Measurements from ENCODE around the gene MC5R. TPM values are rescaled to one million over a fixed set of nuclear protein-coding genes. Genes with fewer than 3 reads are reported as not detected.

MC5R gene
- total and polyA plus RNA-seq, 2 experiments from 2014 or later: 0.11 TPM; not detected in 1

DNA sequence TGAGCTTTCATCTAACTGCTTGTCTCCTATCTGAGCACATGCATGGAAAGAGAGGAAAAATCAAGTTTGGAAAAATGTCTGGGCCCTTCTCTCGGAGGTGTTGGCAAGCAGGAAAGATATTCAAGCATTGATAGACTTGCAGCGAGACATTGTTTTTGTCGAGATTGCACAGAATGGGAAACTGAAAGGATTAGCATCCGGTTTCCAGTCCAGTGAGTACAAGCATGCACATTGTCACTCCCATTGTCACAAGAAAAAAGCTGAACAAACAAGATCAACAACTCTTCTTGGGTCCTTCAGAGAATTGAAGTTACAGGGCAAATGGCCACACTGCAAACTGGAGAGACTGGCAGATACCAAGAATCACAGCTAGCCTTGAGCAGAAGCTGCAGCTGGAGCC, 19.6 kb upstream of the MC5R start:
- ATAC-seq (no peak), DNase-seq (ENCODE audit: low spot score) (no peak)
- Histone ChIP-seq H3F3A (replicated peaks; ENCODE audit: low read depth) (peaks cover 8% of the 10 kb centered on the region), H4K20me1 (replicated peaks; ENCODE audit: insufficient read depth) (no peaks in the 10 kb centered on the region), H3K4me3 (no peak overlapping the region), H3K36me3 (ENCODE audit: insufficient read depth) (no peaks in the 10 kb centered on the region), H3K27me3 (ENCODE audit: insufficient read depth) (peaks cover 17% of the 10 kb centered on the region), H2AFZ (peak overlapping the region; percentile 32; the same call in 1 of the 2 replicates), H3K4me1 (ENCODE audit: insufficient read depth) (peaks cover 18% of the 10 kb centered on the region), H3K9me2 (ENCODE audit: insufficient read depth) (peaks cover 7% of the 10 kb centered on the region; the same call in 1 of the 2 replicates), H3K27ac (ENCODE audit: low read depth) (no peak overlapping the region), H3K4me2 (no peak overlapping the region), H3K79me2 (replicated peaks; ENCODE audit: insufficient read depth) (no peaks in the 10 kb centered on the region)
- Mint-ChIP-seq H3K4me1 (peaks cover 38% of the 10 kb centered on the region), H3K36me3 (ENCODE audit: low read depth) (no peaks in the 10 kb centered on the region), H3K4me3 (no peak overlapping the region), H3K27me3 (ENCODE audit: insufficient read depth, low read depth, poor library complexity) (peaks cover 20% of the 10 kb centered on the region), H3K9me3 (peaks cover 6% of the 10 kb centered on the region; the same call in 1 of the 3 replicates), H3K27ac (no peak overlapping the region)
- TF ChIP-seq REST (IDR thresholded peaks at IDR 0.05; ENCODE audit: unreplicated experiment) (no peak), CREB1 (CRISPR knock-in tag; IDR thresholded peaks at IDR 0.05; ENCODE audit: low read depth) (no peak), STAT1 (IDR thresholded peaks at IDR 0.05; ENCODE audit: unreplicated experiment) (no peak), ZNF114 (CRISPR knock-in tag; IDR thresholded peaks at IDR 0.05) (no peak), POLR2AphosphoS5 (IDR thresholded peaks at IDR 0.05; ENCODE audit: low read depth) (no peak), EZH2phosphoT487 (IDR thresholded peaks at IDR 0.05; ENCODE audit: unreplicated experiment) (no peak), ZNF331 (CRISPR knock-in tag; IDR thresholded peaks at IDR 0.05; ENCODE audit: low read depth) (no peak), JUNB (IDR thresholded peaks at IDR 0.05; ENCODE audit: unreplicated experiment) (no peak), EZH2 (IDR thresholded peaks at IDR 0.05; ENCODE audit: low read depth, unreplicated experiment) (no peak), NANOG (IDR thresholded peaks at IDR 0.05; ENCODE audit: borderline replicate concordance) (no peak)
- TF ChIP-seq, protein P1, sequence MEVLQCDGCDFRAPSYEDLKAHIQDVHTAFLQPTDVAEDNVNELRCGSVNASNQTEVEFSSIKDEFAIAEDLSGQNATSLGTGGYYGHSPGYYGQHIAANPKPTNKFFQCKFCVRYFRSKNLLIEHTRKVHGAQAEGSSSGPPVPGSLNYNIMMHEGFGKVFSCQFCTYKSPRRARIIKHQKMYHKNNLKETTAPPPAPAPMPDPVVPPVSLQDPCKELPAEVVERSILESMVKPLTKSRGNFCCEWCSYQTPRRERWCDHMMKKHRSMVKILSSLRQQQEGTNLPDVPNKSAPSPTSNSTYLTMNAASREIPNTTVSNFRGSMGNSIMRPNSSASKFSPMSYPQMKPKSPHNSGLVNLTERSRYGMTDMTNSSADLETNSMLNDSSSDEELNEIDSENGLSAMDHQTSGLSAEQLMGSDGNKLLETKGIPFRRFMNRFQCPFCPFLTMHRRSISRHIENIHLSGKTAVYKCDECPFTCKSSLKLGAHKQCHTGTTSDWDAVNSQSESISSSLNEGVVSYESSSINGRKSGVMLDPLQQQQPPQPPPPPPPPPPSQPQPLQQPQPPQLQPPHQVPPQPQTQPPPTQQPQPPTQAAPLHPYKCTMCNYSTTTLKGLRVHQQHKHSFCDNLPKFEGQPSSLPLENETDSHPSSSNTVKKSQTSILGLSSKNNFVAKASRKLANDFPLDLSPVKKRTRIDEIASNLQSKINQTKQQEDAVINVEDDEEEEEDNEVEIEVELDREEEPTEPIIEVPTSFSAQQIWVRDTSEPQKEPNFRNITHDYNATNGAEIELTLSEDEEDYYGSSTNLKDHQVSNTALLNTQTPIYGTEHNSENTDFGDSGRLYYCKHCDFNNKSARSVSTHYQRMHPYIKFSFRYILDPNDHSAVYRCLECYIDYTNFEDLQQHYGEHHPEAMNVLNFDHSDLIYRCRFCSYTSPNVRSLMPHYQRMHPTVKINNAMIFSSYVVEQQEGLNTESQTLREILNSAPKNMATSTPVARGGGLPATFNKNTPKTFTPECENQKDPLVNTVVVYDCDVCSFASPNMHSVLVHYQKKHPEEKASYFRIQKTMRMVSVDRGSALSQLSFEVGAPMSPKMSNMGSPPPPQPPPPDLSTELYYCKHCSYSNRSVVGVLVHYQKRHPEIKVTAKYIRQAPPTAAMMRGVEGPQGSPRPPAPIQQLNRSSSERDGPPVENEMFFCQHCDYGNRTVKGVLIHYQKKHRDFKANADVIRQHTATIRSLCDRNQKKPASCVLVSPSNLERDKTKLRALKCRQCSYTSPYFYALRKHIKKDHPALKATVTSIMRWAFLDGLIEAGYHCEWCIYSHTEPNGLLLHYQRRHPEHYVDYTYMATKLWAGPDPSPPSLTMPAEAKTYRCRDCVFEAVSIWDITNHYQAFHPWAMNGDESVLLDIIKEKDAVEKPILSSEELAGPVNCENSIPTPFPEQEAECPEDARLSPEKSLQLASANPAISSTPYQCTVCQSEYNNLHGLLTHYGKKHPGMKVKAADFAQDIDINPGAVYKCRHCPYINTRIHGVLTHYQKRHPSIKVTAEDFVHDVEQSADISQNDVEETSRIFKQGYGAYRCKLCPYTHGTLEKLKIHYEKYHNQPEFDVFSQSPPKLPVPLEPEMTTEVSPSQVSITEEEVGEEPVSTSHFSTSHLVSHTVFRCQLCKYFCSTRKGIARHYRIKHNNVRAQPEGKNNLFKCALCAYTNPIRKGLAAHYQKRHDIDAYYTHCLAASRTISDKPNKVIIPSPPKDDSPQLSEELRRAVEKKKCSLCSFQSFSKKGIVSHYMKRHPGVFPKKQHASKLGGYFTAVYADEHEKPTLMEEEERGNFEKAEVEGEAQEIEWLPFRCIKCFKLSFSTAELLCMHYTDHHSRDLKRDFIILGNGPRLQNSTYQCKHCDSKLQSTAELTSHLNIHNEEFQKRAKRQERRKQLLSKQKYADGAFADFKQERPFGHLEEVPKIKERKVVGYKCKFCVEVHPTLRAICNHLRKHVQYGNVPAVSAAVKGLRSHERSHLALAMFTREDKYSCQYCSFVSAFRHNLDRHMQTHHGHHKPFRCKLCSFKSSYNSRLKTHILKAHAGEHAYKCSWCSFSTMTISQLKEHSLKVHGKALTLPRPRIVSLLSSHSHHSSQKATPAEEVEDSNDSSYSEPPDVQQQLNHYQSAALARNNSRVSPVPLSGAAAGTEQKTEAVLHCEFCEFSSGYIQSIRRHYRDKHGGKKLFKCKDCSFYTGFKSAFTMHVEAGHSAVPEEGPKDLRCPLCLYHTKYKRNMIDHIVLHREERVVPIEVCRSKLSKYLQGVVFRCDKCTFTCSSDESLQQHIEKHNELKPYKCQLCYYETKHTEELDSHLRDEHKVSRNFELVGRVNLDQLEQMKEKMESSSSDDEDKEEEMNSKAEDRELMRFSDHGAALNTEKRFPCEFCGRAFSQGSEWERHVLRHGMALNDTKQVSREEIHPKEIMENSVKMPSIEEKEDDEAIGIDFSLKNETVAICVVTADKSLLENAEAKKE (CRISPR knock-in tag; IDR thresholded peaks at IDR 0.05): no peak
- TF ChIP-seq, protein P2, sequence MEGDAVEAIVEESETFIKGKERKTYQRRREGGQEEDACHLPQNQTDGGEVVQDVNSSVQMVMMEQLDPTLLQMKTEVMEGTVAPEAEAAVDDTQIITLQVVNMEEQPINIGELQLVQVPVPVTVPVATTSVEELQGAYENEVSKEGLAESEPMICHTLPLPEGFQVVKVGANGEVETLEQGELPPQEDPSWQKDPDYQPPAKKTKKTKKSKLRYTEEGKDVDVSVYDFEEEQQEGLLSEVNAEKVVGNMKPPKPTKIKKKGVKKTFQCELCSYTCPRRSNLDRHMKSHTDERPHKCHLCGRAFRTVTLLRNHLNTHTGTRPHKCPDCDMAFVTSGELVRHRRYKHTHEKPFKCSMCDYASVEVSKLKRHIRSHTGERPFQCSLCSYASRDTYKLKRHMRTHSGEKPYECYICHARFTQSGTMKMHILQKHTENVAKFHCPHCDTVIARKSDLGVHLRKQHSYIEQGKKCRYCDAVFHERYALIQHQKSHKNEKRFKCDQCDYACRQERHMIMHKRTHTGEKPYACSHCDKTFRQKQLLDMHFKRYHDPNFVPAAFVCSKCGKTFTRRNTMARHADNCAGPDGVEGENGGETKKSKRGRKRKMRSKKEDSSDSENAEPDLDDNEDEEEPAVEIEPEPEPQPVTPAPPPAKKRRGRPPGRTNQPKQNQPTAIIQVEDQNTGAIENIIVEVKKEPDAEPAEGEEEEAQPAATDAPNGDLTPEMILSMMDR (conservative IDR thresholded peaks at IDR 0.05; ENCODE audit: low read depth in 2 of 2): no peak
- TF ChIP-seq, protein P3, sequence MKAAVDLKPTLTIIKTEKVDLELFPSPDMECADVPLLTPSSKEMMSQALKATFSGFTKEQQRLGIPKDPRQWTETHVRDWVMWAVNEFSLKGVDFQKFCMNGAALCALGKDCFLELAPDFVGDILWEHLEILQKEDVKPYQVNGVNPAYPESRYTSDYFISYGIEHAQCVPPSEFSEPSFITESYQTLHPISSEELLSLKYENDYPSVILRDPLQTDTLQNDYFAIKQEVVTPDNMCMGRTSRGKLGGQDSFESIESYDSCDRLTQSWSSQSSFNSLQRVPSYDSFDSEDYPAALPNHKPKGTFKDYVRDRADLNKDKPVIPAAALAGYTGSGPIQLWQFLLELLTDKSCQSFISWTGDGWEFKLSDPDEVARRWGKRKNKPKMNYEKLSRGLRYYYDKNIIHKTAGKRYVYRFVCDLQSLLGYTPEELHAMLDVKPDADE (IDR thresholded peaks at IDR 0.05): no peak
